Gastrocnemius medialis (tissue), 4 donors: ENCODE data around the gene TSNAXIP1.

Experiments
- POLR2A ChIP-seq, 2 donors: fragments of 450-650 bp; IDR thresholded peaks; one replicate each; pipeline ENCODE4 v1.6.1; 2017; ENCODE audit warnings: antibody characterized with exemption in 2 of 2, mild to moderate bottlenecking in 2 of 2, moderate library complexity in 2 of 2
- TF ChIP-seq, protein P1 (sequence below), 5 experiments: fragments of 450-650 bp in 3 of 5; fragments of 200-600 bp in 2 of 5; sonication (generic) in 2 of 5; IDR thresholded peaks in 4 of 5; conservative IDR thresholded peaks in 1 of 5; 1 replicate in 4 of 5; 2 replicates in 1 of 5; pipeline ENCODE4 v1.5.1; 2016 to 2019; ENCODE audit warnings: antibody characterized with exemption in 5 of 5, mild to moderate bottlenecking in 3 of 5, moderate library complexity in 3 of 5

DNA sequence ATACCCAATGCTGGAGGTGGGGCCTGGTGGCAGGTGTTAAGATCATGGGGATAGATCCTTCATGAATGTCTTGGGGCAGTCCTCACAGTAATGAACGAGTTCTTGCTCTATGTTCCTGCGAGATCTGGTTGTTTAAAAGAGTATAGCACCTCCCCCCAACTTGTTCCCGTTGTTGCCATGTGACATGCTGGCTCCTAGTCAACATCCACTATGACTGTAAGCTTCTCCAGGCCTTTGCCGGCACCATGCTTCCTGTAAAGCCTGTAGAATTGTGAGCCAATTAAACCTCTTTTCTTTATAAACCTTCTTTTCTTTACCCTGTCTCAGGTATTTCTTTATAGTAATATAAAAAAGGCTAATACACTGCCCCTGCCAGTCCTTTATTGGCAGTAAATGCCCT, 33.6 kb upstream of the TSNAXIP1 start:
- TF ChIP-seq, protein P1, sequence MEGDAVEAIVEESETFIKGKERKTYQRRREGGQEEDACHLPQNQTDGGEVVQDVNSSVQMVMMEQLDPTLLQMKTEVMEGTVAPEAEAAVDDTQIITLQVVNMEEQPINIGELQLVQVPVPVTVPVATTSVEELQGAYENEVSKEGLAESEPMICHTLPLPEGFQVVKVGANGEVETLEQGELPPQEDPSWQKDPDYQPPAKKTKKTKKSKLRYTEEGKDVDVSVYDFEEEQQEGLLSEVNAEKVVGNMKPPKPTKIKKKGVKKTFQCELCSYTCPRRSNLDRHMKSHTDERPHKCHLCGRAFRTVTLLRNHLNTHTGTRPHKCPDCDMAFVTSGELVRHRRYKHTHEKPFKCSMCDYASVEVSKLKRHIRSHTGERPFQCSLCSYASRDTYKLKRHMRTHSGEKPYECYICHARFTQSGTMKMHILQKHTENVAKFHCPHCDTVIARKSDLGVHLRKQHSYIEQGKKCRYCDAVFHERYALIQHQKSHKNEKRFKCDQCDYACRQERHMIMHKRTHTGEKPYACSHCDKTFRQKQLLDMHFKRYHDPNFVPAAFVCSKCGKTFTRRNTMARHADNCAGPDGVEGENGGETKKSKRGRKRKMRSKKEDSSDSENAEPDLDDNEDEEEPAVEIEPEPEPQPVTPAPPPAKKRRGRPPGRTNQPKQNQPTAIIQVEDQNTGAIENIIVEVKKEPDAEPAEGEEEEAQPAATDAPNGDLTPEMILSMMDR (IDR thresholded peaks at IDR 0.05 in 4 of 5, conservative IDR thresholded peaks at IDR 0.05 in 1 of 5): no peak
- no peak for TF ChIP-seq POLR2A (IDR thresholded peaks at IDR 0.05)
